ENCODE data around the gene ADRA1B. TPM values are rescaled to one million over a fixed set of nuclear protein-coding genes. Genes with fewer than 3 reads are reported as not detected.

Gene ADRA1B
- total RNA-seq, 1 experiment from 2014 or later, result 8.3 TPM

DNA sequence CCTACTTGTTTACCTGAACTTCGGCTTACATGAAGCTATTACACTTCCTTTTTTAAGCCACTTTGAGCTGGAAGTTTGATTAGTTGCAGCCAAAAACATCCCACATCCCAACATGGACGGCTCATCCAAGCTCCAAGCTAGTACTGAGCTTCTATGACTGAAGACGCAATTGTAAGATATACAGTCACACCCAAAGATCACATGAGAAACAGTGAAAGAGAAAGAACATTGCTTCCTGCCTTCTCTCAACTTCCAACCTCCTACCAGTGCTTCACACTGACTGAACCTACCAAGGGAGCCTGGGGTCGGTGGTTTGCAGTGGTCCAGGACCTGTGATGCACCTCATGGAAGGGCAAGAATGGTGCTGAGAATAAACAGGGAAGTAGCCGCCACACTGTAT, 27.4 kb upstream of the ADRA1B start:
- CTCF ChIA-PET, result no interaction called here
- no peak for ATAC-seq
- in situ Hi-C loops (cut with HindIII; ENCODE audit: low pct_unique_long_range_greater_than_20kb, low sequenced_read_pairs), result no loop called here

DNA sequence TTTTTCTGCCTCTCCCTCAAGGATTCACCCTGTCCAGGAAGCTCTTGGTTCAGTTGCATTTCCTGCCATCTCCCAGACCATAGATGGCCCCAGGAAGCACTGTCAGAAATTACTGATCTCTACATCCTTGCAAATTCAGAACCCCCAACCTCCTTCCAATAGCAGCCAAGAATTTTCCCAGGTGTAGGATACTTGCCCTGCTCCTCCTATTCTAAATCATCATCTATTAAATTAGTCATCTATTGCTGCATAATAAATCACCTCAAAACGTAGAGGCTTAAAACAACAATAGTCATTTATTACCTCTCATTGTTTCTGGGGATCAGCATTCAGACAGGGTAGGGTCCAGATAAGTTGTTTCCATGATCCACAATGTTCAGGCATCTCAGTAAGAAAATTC, 26.1 kb upstream of the ADRA1B start:
- H3K27ac ChIP-seq (ENCODE audit: low read length), result no peak overlapping the region
- no peaks in the 10 kb centered on the region for H3K27me3 ChIP-seq (ENCODE audit: control insufficient read depth, insufficient read depth, low read length)
- TF ChIP-seq, protein P1, sequence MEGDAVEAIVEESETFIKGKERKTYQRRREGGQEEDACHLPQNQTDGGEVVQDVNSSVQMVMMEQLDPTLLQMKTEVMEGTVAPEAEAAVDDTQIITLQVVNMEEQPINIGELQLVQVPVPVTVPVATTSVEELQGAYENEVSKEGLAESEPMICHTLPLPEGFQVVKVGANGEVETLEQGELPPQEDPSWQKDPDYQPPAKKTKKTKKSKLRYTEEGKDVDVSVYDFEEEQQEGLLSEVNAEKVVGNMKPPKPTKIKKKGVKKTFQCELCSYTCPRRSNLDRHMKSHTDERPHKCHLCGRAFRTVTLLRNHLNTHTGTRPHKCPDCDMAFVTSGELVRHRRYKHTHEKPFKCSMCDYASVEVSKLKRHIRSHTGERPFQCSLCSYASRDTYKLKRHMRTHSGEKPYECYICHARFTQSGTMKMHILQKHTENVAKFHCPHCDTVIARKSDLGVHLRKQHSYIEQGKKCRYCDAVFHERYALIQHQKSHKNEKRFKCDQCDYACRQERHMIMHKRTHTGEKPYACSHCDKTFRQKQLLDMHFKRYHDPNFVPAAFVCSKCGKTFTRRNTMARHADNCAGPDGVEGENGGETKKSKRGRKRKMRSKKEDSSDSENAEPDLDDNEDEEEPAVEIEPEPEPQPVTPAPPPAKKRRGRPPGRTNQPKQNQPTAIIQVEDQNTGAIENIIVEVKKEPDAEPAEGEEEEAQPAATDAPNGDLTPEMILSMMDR (IDR thresholded peaks at IDR 0.05), result no peak
- TF ChIP-seq SIN3A (IDR thresholded peaks at IDR 0.05; ENCODE audit: borderline replicate concordance, insufficient read depth, low read depth, low read length), result no peak
- TF ChIP-seq POLR2AphosphoS5 (IDR thresholded peaks at IDR 0.05; ENCODE audit: low read depth, low read length), result no peak
- TF ChIP-seq TCF7L2 (IDR thresholded peaks at IDR 0.05; ENCODE audit: low read depth, low read length), result no peak
- TF ChIP-seq, protein P2, sequence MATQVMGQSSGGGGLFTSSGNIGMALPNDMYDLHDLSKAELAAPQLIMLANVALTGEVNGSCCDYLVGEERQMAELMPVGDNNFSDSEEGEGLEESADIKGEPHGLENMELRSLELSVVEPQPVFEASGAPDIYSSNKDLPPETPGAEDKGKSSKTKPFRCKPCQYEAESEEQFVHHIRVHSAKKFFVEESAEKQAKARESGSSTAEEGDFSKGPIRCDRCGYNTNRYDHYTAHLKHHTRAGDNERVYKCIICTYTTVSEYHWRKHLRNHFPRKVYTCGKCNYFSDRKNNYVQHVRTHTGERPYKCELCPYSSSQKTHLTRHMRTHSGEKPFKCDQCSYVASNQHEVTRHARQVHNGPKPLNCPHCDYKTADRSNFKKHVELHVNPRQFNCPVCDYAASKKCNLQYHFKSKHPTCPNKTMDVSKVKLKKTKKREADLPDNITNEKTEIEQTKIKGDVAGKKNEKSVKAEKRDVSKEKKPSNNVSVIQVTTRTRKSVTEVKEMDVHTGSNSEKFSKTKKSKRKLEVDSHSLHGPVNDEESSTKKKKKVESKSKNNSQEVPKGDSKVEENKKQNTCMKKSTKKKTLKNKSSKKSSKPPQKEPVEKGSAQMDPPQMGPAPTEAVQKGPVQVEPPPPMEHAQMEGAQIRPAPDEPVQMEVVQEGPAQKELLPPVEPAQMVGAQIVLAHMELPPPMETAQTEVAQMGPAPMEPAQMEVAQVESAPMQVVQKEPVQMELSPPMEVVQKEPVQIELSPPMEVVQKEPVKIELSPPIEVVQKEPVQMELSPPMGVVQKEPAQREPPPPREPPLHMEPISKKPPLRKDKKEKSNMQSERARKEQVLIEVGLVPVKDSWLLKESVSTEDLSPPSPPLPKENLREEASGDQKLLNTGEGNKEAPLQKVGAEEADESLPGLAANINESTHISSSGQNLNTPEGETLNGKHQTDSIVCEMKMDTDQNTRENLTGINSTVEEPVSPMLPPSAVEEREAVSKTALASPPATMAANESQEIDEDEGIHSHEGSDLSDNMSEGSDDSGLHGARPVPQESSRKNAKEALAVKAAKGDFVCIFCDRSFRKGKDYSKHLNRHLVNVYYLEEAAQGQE (IDR thresholded peaks at IDR 0.05; ENCODE audit: insufficient read depth in 1 of 2, low read depth in 2 of 2, low read length in 1 of 2), result no peak
- ChIA-PET POLR2A (interaction anchor here (1.3 kb wide), 1 partner anchor 64 kb away, joined by 6 read pairs; no protein-coding TSS in a partner anchor), CTCF (no interaction called here)
- BruUV-seq (replicated peaks), result no TSS peak
- H3K4me3 ChIP-seq (ENCODE audit: low read depth in 2 of 2, low read length in 2 of 2), result no peak overlapping the region
- in situ Hi-C loops (cut with HindIII; ENCODE audit: low pct_unique_long_range_greater_than_20kb, low sequenced_read_pairs), result no loop called here
- ATAC-seq (no peak), DNase-seq (ENCODE audit: low read depth, low spot score) (no peak)
- no peaks in the 10 kb centered on the region for H3K36me3 ChIP-seq (ENCODE audit: control insufficient read depth, insufficient read depth, low read length)
- H3K9me3 ChIP-seq (ENCODE audit: control insufficient read depth, insufficient read depth, low read depth, low read length), result no peaks in the 10 kb centered on the region
- intact Hi-C loops (cut with micrococcal nuclease; ENCODE audit: unreplicated experiment), result no loop called here
- no peaks in the 10 kb centered on the region for H3K4me1 ChIP-seq (ENCODE audit: control insufficient read depth, insufficient read depth, low read length)

More for the DNA sequence above, 27.4 kb upstream of the ADRA1B start:
- Histone ChIP-seq H3K36me3 (ENCODE audit: control insufficient read depth, insufficient read depth, low read length) (no peaks in the 10 kb centered on the region), H3K9me3 (ENCODE audit: control insufficient read depth, insufficient read depth, low read depth, low read length) (no peaks in the 10 kb centered on the region), H3K4me3 (ENCODE audit: low read depth in 2 of 2, low read length in 2 of 2) (no peak overlapping the region), H3K27ac (ENCODE audit: low read length) (no peak overlapping the region), H3K27me3 (ENCODE audit: control insufficient read depth, insufficient read depth, low read length) (no peaks in the 10 kb centered on the region), H3K4me1 (ENCODE audit: control insufficient read depth, insufficient read depth, low read length) (no peaks in the 10 kb centered on the region)
- POLR2A ChIA-PET, result no interaction called here
- TF ChIP-seq TCF7L2 (IDR thresholded peaks at IDR 0.05; ENCODE audit: low read depth, low read length), result no peak
- TF ChIP-seq, protein P2 (IDR thresholded peaks at IDR 0.05; ENCODE audit: insufficient read depth in 1 of 2, low read depth in 2 of 2, low read length in 1 of 2), result no peak
- no peak for TF ChIP-seq SIN3A (IDR thresholded peaks at IDR 0.05; ENCODE audit: borderline replicate concordance, insufficient read depth, low read depth, low read length)
- TF ChIP-seq, protein P1 (IDR thresholded peaks at IDR 0.05), result no peak
- TF ChIP-seq POLR2AphosphoS5 (IDR thresholded peaks at IDR 0.05; ENCODE audit: low read depth, low read length), result no peak
- no peak for DNase-seq (ENCODE audit: low read depth, low spot score)
- intact Hi-C loops (cut with micrococcal nuclease; ENCODE audit: unreplicated experiment), result no loop called here
- no TSS peak for BruUV-seq (replicated peaks)

Measured in Panc1 (cell line).